GM10266 (cell line): ENCODE measurements around the gene PROB1.

Source experiments
- DNase-seq: peaks from one replicate; pipeline ENCODE4 v3.0.0; 2012; ENCODE audit errors: extremely low spot score
- CTCF ChIP-seq: IDR thresholded peaks from 2 replicates; pipeline ENCODE4 v1.5.1; 2012; ENCODE audit warnings: mild to moderate bottlenecking, low read depth; ENCODE audit not compliant: control insufficient read depth, insufficient read depth; ENCODE audit errors: missing control alignments

PROB1 gene

DNA sequence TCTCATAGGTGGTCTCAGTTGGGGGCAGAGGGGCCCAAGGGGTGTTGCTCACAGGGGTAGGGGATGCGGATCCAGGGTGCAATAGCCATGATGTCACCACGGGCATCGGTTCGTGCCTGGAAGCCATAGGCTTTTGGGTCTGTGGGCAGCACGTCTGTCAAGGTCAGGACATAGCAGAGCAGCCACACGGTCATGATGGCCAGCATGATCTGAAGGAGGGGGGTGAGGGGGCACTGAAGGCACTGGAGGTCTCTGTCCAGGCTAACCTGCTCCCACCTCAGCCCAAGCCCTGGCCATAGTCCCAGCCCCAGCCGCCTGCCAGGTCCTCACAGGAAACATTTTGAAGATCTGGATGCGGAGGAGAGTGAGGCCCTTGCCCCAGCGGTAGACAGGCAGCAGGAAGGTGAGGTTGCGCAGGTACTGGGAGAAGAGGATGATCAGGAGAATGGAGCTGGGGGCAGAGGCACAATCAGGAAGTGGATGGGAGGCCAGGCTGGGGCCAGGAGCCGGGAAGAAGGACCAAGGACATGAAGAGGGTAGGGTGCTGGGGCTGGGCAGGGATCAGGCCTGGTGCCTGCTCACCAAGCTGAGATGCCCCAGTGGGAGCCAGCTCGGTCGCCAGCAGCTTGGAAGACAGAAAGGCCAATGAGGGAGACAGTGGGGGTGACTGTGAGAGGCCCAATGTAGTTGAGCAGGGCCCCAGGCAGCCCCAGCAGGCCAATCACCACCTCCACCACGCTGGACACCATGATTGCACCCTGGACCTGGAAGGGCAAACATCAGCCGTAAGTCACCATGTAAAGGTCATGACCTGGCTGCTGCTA is 15.1 kb downstream of the PROB1 start:
- DNase-seq, result no peak
- no peak for TF ChIP-seq CTCF

GRCh38 chr5:139378941-139379361 is 16.0 kb downstream of the PROB1 start:
- no peak for DNase-seq
- TF ChIP-seq CTCF, result no peak

- TF ChIP-seq CTCF, result no peak
- no peak for DNase-seq
Measured at GRCh38 chr5:139378101-139378825, 16.6 kb downstream of the PROB1 start.

GRCh38 chr5:139377226-139377625 is 17.7 kb downstream of the PROB1 start:
- DNase-seq, result no peak
- no peak for TF ChIP-seq CTCF

GRCh38 chr5:139376364-139376763 is 18.5 kb downstream of the PROB1 start:
- DNase-seq, result no peak
- no peak for TF ChIP-seq CTCF

- DNase-seq, result no peak
- no peak for TF ChIP-seq CTCF
Measured at GRCh38 chr5:139374909-139375308, 20.0 kb downstream of the PROB1 start.
